ENCODE results near the gene MDH1B.

GRCh38 chr2:206798000-206798399 is 32.9 kb upstream of the MDH1B start:
- TF ChIP-seq, protein P1, sequence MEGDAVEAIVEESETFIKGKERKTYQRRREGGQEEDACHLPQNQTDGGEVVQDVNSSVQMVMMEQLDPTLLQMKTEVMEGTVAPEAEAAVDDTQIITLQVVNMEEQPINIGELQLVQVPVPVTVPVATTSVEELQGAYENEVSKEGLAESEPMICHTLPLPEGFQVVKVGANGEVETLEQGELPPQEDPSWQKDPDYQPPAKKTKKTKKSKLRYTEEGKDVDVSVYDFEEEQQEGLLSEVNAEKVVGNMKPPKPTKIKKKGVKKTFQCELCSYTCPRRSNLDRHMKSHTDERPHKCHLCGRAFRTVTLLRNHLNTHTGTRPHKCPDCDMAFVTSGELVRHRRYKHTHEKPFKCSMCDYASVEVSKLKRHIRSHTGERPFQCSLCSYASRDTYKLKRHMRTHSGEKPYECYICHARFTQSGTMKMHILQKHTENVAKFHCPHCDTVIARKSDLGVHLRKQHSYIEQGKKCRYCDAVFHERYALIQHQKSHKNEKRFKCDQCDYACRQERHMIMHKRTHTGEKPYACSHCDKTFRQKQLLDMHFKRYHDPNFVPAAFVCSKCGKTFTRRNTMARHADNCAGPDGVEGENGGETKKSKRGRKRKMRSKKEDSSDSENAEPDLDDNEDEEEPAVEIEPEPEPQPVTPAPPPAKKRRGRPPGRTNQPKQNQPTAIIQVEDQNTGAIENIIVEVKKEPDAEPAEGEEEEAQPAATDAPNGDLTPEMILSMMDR (IDR thresholded peaks at IDR 0.05; ENCODE audit: insufficient read depth, low read length, poor library complexity, severe bottlenecking): no peak
- no peak for TF ChIP-seq EZH2phosphoT487 (conservative IDR thresholded peaks at IDR 0.05; ENCODE audit: low read length)

All from SU-DHL-6 (cell line).